ENCODE measurements around the gene BABAM2.

DNA sequence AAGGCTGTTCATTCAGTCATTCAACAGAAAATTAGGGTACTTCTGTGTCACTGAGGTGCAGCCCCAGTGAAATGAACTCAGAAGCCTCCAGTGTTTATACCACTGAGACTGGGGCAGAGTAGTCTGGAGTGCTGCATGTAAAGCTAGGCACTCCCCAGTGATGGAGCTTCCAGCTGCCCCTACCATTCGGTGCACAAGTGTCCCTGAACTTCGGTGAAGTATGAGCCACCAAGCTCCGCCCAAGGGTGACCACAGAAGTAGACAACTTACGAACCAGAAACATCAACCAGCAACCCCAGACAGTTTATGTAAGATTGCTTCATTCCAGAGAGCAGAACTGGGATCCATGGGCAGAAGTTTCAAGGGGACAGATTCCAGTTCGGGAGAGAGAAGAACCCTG lies 431.5 kb downstream of the BABAM2 start:
- TF ChIP-seq MYC (IDR thresholded peaks at IDR 0.05; ENCODE audit: low read depth, low read length): no peak
- no peak for TF ChIP-seq POLR2A (IDR thresholded peaks at IDR 0.05; ENCODE audit: extremely low read depth, insufficient read length)
- TF ChIP-seq, protein P1, sequence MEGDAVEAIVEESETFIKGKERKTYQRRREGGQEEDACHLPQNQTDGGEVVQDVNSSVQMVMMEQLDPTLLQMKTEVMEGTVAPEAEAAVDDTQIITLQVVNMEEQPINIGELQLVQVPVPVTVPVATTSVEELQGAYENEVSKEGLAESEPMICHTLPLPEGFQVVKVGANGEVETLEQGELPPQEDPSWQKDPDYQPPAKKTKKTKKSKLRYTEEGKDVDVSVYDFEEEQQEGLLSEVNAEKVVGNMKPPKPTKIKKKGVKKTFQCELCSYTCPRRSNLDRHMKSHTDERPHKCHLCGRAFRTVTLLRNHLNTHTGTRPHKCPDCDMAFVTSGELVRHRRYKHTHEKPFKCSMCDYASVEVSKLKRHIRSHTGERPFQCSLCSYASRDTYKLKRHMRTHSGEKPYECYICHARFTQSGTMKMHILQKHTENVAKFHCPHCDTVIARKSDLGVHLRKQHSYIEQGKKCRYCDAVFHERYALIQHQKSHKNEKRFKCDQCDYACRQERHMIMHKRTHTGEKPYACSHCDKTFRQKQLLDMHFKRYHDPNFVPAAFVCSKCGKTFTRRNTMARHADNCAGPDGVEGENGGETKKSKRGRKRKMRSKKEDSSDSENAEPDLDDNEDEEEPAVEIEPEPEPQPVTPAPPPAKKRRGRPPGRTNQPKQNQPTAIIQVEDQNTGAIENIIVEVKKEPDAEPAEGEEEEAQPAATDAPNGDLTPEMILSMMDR (IDR thresholded peaks at IDR 0.05; ENCODE audit: low read depth, low read length): no peak
